ENCODE results near the gene MXRA5. TPM values are rescaled to one million over a fixed set of nuclear protein-coding genes. Genes with fewer than 3 reads are reported as not detected.

Gene MXRA5
- total and polyA plus RNA-seq, 2 of the 13 experiments (the other 11 are each of a cell fraction or from before 2014, with no cell fraction given): not detected

GRCh38 chrX:3393178-3393577, 46.7 kb upstream of the MXRA5 start:
- in situ Hi-C loops (cut with HindIII; ENCODE audit: extremely low pct_ligation_motif_present, low pct_unique_long_range_greater_than_20kb): no loop called here
- WGBS (ENCODE audit: low lambda C conversion rate): 0% methylated on average over 1 of the region's 1 CpG

DNA sequence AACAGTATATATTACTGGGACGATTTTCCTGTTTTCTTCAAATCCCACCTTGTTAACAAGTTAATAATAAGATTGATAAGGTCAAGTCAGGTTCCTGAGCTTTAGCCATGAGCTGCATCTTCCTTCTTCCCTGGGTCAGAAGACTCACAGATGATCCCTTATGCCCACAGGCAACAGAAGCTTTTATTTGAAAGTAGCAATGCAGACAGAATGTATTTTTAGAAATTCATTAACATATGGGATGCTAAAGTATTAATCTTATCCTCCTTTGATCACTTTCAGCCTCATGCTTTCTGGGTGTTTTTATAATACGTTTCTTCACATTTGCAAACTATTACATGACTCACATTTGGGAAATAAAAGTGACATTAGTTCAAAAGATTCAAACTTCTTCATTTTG, 42.0 kb upstream of the MXRA5 start:
- no peaks in the 10 kb centered on the region for H3K36me3 ChIP-seq (replicated peaks in 1 of 2; ENCODE audit: control insufficient read depth in 1 of 2, insufficient read depth in 2 of 2, low read length in 2 of 2)
- no TSS peak for BruUV-seq (replicated peaks)
- POLR2A ChIA-PET: no interaction called here
- no peaks in the 10 kb centered on the region for H4K20me1 ChIP-seq (ENCODE audit: insufficient read depth, low read length)
- no peaks in the 10 kb centered on the region for H3K79me2 ChIP-seq (ENCODE audit: insufficient read depth, low read length)
- no peak overlapping the region for H2AFZ ChIP-seq (ENCODE audit: low read length)
- in situ Hi-C loops (cut with HindIII; ENCODE audit: extremely low pct_ligation_motif_present, low pct_unique_long_range_greater_than_20kb) (no loop called here), intact Hi-C loops (cut with micrococcal nuclease; ENCODE audit: unreplicated experiment) (no loop called here)
- H3K4me2 ChIP-seq (ENCODE audit: low read depth, low read length): no peak overlapping the region
- H3K9ac ChIP-seq (ENCODE audit: insufficient read depth, low read depth, low read length): no peak overlapping the region
- H3K4me1 ChIP-seq (ENCODE audit: insufficient read depth, low read length): no peaks in the 10 kb centered on the region
- ATAC-seq (no peak), FAIRE-seq (no peak), DNase-seq (ENCODE audit: low spot score) (no peak)
- CTCF ChIA-PET (ENCODE audit: low intra/inter-chr PET ratio, low total read pairs): no interaction called here
- H3K9me3 ChIP-seq (ENCODE audit: low read length): no peaks in the 10 kb centered on the region
- no peak overlapping the region for H3K27ac ChIP-seq (ENCODE audit: extremely low read length, insufficient read depth, low read length)
- no peaks in the 10 kb centered on the region for H3K27me3 ChIP-seq (ENCODE audit: control insufficient read depth in 1 of 2, insufficient read depth in 2 of 2, low read length in 2 of 2)
- WGBS (ENCODE audit: low lambda C conversion rate): 4% methylated on average over 2 of the region's 2 CpGs
- no peak overlapping the region for H3K4me3 ChIP-seq (replicated peaks in 1 of 3; ENCODE audit: insufficient read depth in 1 of 3, low read depth in 2 of 3, low read length in 3 of 3)
- TF ChIP-seq JDP2 (CRISPR knock-in tag; IDR thresholded peaks at IDR 0.05; ENCODE audit: borderline replicate concordance) (no peak), ZNF615 (CRISPR knock-in tag; IDR thresholded peaks at IDR 0.05; ENCODE audit: borderline replicate concordance) (no peak), ZNF776 (CRISPR knock-in tag; IDR thresholded peaks at IDR 0.05) (no peak), ZSCAN21 (CRISPR knock-in tag; IDR thresholded peaks at IDR 0.05; ENCODE audit: borderline replicate concordance) (no peak), ZNF362 (CRISPR knock-in tag; IDR thresholded peaks at IDR 0.05; ENCODE audit: borderline replicate concordance) (no peak), SIN3A (IDR thresholded peaks at IDR 0.05; ENCODE audit: borderline replicate concordance, low read depth, low read length) (no peak), HOXA3 (CRISPR knock-in tag; IDR thresholded peaks at IDR 0.05) (no peak), POLR2AphosphoS2 (IDR thresholded peaks at IDR 0.05; ENCODE audit: low read depth, low read length) (no peak), POLR2G (IDR thresholded peaks at IDR 0.05; ENCODE audit: low read depth, low read length) (no peak), ZBTB42 (CRISPR knock-in tag; IDR thresholded peaks at IDR 0.05) (no peak), MAFG (CRISPR knock-in tag; IDR thresholded peaks at IDR 0.05) (no peak)
- TF ChIP-seq, protein P1, sequence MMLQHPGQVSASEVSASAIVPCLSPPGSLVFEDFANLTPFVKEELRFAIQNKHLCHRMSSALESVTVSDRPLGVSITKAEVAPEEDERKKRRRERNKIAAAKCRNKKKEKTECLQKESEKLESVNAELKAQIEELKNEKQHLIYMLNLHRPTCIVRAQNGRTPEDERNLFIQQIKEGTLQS (CRISPR knock-in tag; IDR thresholded peaks at IDR 0.05): no peak

More at GRCh38 chrX:3393178-3393577, 46.7 kb upstream of the MXRA5 start:
- no peak for TF ChIP-seq ZKSCAN8 (CRISPR knock-in tag; IDR thresholded peaks at IDR 0.05; ENCODE audit: borderline replicate concordance)
- no peak for TF ChIP-seq ELF1 (CRISPR knock-in tag; IDR thresholded peaks at IDR 0.05)
- no peak for TF ChIP-seq MEIS1 (CRISPR knock-in tag; IDR thresholded peaks at IDR 0.05; ENCODE audit: borderline replicate concordance)
- no peak for TF ChIP-seq ZMAT5 (CRISPR knock-in tag; IDR thresholded peaks at IDR 0.05; ENCODE audit: borderline replicate concordance, low read depth)
- TF ChIP-seq SPEN (CRISPR knock-in tag; IDR thresholded peaks at IDR 0.05; ENCODE audit: low read depth): no peak
- FAIRE-seq (no peak), DNase-seq (ENCODE audit: low spot score) (no peak), ATAC-seq (no peak)
- BruUV-seq (replicated peaks): no TSS peak
- intact Hi-C loops (cut with micrococcal nuclease; ENCODE audit: unreplicated experiment): no loop called here
- Histone ChIP-seq H3K9me3 (ENCODE audit: low read length) (no peaks in the 10 kb centered on the region), H3K9ac (ENCODE audit: insufficient read depth, low read depth, low read length) (no peak overlapping the region), H3K27me3 (ENCODE audit: control insufficient read depth in 1 of 2, insufficient read depth in 2 of 2, low read length in 2 of 2) (no peaks in the 10 kb centered on the region), H3K27ac (ENCODE audit: extremely low read length, insufficient read depth, low read length) (no peak overlapping the region), H3K79me2 (ENCODE audit: insufficient read depth, low read length) (no peaks in the 10 kb centered on the region), H3K4me2 (ENCODE audit: low read depth, low read length) (no peak overlapping the region), H2AFZ (ENCODE audit: low read length) (no peak overlapping the region), H4K20me1 (ENCODE audit: insufficient read depth, low read length) (no peaks in the 10 kb centered on the region), H3K36me3 (replicated peaks in 1 of 2; ENCODE audit: control insufficient read depth in 1 of 2, insufficient read depth in 2 of 2, low read length in 2 of 2) (no peaks in the 10 kb centered on the region), H3K4me3 (replicated peaks in 1 of 3; ENCODE audit: insufficient read depth in 1 of 3, low read depth in 2 of 3, low read length in 3 of 3) (no peak overlapping the region), H3K4me1 (ENCODE audit: insufficient read depth, low read length) (no peaks in the 10 kb centered on the region)
- CTCF ChIA-PET (ENCODE audit: low intra/inter-chr PET ratio, low total read pairs): no interaction called here
- POLR2A ChIA-PET: no interaction called here
